H1 (cell line): ENCODE measurements around the gene TBC1D32. TPM values are rescaled to one million over a fixed set of nuclear protein-coding genes. Genes with fewer than 3 reads are reported as not detected.

Experiments used
- CTCF ChIA-PET: fragments of 300-600 bp; sonication (Branson Sonifier 250); formaldehyde crosslinking; loops from one replicate; lab custom pipeline; 2021; ENCODE audit not compliant: partially characterized antibody; lab: Charles Lee
- POLR2A ChIA-PET: fragments of 300-600 bp; sonication (Branson Sonifier 250); formaldehyde crosslinking; loops from one replicate; lab custom pipeline; 2021; ENCODE audit warnings: inconsistent platforms; ENCODE audit not compliant: partially characterized antibody; lab: Charles Lee
- DNase-seq, 2 experiments: peaks; one replicate each; pipeline versions ENCODE4 v3.0.0 to v3.0.0-alpha.2; 2010 to 2022; ENCODE audit warnings: low spot score in 2 of 2, low read depth in 1 of 2, mixed read lengths in 1 of 2
- FAIRE-seq: peaks from 2 replicates; lab custom pipeline; 2011; peaks lifted over from hg19 to GRCh38; lab: Jason Lieb, UNC
- H2AFZ ChIP-seq: 2 replicates; pipeline ENCODE4 v1.8.1; 2012; ENCODE audit warnings: low read length, inconsistent platforms
- H2AK5ac ChIP-seq: 2 replicates; pipeline ENCODE4 v1.6.1; 2013; ENCODE audit warnings: low read depth, low read length
- H2BK120ac ChIP-seq: replicated peaks from 2 replicates; pipeline ENCODE3; 2013; ENCODE audit warnings: low read depth, low read length, inconsistent platforms
- H2BK12ac ChIP-seq: 2 replicates; pipeline ENCODE4 v1.6.1; 2013; ENCODE audit warnings: low read depth, low read length
- H2BK15ac ChIP-seq: 2 replicates; pipeline ENCODE4 v1.6.1; 2013; ENCODE audit warnings: low read length
- H2BK20ac ChIP-seq: 2 replicates; pipeline ENCODE4 v1.6.1; 2013; ENCODE audit warnings: low read length
- H2BK5ac ChIP-seq: 2 replicates; pipeline ENCODE4 v1.6.1; 2013; ENCODE audit warnings: low read depth, low read length
- H3K14ac ChIP-seq: 2 replicates; pipeline ENCODE4 v1.6.1; 2013; ENCODE audit warnings: inconsistent platforms; ENCODE audit not compliant: insufficient read length
- H3K18ac ChIP-seq: 2 replicates; pipeline ENCODE4 v1.6.1; 2013; ENCODE audit warnings: low read length; ENCODE audit errors: extremely low read depth
- H3K23ac ChIP-seq: 2 replicates; pipeline ENCODE4 v1.6.1; 2013; ENCODE audit warnings: inconsistent platforms; ENCODE audit not compliant: insufficient read length
- H3K23me2 ChIP-seq: 2 replicates; pipeline ENCODE4 v1.6.1; 2013; ENCODE audit warnings: low read depth, low read length
- H3K27ac ChIP-seq: 2 replicates; pipeline ENCODE4 v1.6.1; 2011; ENCODE audit warnings: low read depth, low read length, inconsistent platforms
- H3K27me3 ChIP-seq, 4 experiments: replicated peaks in 1 of 4; 1 replicate in 1 of 4; 2 replicates in 3 of 4; pipeline versions ENCODE4 v1.6.1 to v1.8.1; 2011 to 2013; ENCODE audit warnings: low read length in 3 of 4, mild to moderate bottlenecking in 3 of 4, inconsistent platforms in 2 of 4, mixed read lengths in 2 of 4, moderate library complexity in 1 of 4; ENCODE audit not compliant: control insufficient read depth in 3 of 4, insufficient read depth in 3 of 4; ENCODE audit errors: extremely low read depth in 1 of 4
- H3K36me3 ChIP-seq, 4 experiments: 2 replicates each; pipeline versions ENCODE4 v1.6.1 to v1.8.1; 2011 to 2013; ENCODE audit warnings: mild to moderate bottlenecking in 4 of 4, low read length in 3 of 4, moderate library complexity in 2 of 4, control low read depth in 1 of 4, inconsistent platforms in 1 of 4; ENCODE audit not compliant: insufficient read depth in 4 of 4, control insufficient read depth in 2 of 4
- H3K4ac ChIP-seq: replicated peaks from 2 replicates; pipeline ENCODE3; 2013; ENCODE audit warnings: low read length, low read depth, mixed read lengths, inconsistent platforms; ENCODE audit not compliant: insufficient read length
- H3K4me1 ChIP-seq, 4 experiments: replicated peaks in 1 of 4; 1 replicate in 1 of 4; 2 replicates in 3 of 4; pipeline versions ENCODE4 v1.6.1 to v1.8.1; 2011 to 2013; ENCODE audit warnings: low read length in 3 of 4, inconsistent platforms in 2 of 4, mixed read lengths in 1 of 4; ENCODE audit not compliant: insufficient read depth in 4 of 4, control insufficient read depth in 3 of 4
- H3K4me2 ChIP-seq, 2 experiments: 2 replicates each; pipeline versions ENCODE4 v1.6.1 to v1.8.1; 2011 to 2013; ENCODE audit warnings: low read depth in 2 of 2, low read length in 2 of 2, control low read depth in 1 of 2, inconsistent platforms in 1 of 2, mild to moderate bottlenecking in 1 of 2; ENCODE audit not compliant: insufficient read depth in 1 of 2
- H3K4me3 ChIP-seq, 4 experiments: fragments of 200-600, 300-600 bp in 1 of 4; sonication (generic), shearing (Covaris generic), sonication (Bioruptor Twin) in 1 of 4; 2 replicates each; pipeline versions ENCODE4 v1.5.1 to v1.8.1; 2011 to 2016; ENCODE audit warnings: low read length in 4 of 4, low read depth in 3 of 4, control low read depth in 2 of 4, inconsistent platforms in 2 of 4, mild to moderate bottlenecking in 2 of 4, mixed read lengths in 1 of 4, moderate library complexity in 1 of 4; ENCODE audit not compliant: insufficient read depth in 2 of 4; ENCODE audit errors: extremely low read depth in 1 of 4
- H3K56ac ChIP-seq: replicated peaks from 2 replicates; pipeline ENCODE3; 2013; ENCODE audit warnings: low read depth, mild to moderate bottlenecking, mixed read lengths, low read length, inconsistent platforms; ENCODE audit not compliant: insufficient read length
- H3K79me1 ChIP-seq: 2 replicates; pipeline ENCODE4 v1.6.1; 2013; ENCODE audit warnings: low read depth, low read length, control low read depth
- H3K79me2 ChIP-seq, 2 experiments: 2 replicates each; pipeline versions ENCODE4 v1.6.1 to v1.8.1; 2012 to 2013; ENCODE audit warnings: low read length in 2 of 2, mild to moderate bottlenecking in 2 of 2, inconsistent platforms in 1 of 2; ENCODE audit not compliant: insufficient read depth in 2 of 2, control insufficient read depth in 1 of 2
- H3K9ac ChIP-seq, 4 experiments: replicated peaks in 1 of 4; 1 replicate in 1 of 4; 2 replicates in 3 of 4; pipeline versions ENCODE4 v1.6.1 to v1.8.1; 2011 to 2013; ENCODE audit warnings: low read depth in 3 of 4, low read length in 3 of 4, control low read depth in 2 of 4, mild to moderate bottlenecking in 2 of 4, moderate library complexity in 2 of 4, inconsistent platforms in 1 of 4; ENCODE audit errors: extremely low read depth in 1 of 4
- H3K9me3 ChIP-seq, 2 experiments: 2 replicates each; pipeline versions ENCODE4 v1.6.1 to v1.8.1; 2012 to 2013; ENCODE audit warnings: mild to moderate bottlenecking in 2 of 2, moderate library complexity in 2 of 2, control low read depth in 1 of 2, inconsistent platforms in 1 of 2, low read depth in 1 of 2, low read length in 1 of 2, mixed read lengths in 1 of 2; ENCODE audit not compliant: insufficient read depth in 2 of 2
- H4K20me1 ChIP-seq, 2 experiments: replicated peaks in 1 of 2; 2 replicates each; pipeline versions ENCODE3 to v1.8.1; 2011 to 2013; ENCODE audit warnings: inconsistent platforms in 2 of 2, low read length in 2 of 2, mild to moderate bottlenecking in 1 of 2; ENCODE audit not compliant: insufficient read depth in 2 of 2, control insufficient read depth in 1 of 2
- H4K5ac ChIP-seq: 2 replicates; pipeline ENCODE4 v1.6.1; 2013; ENCODE audit warnings: low read length, low read depth, mixed read lengths, inconsistent platforms; ENCODE audit not compliant: insufficient read length
- H4K8ac ChIP-seq: 2 replicates; pipeline ENCODE4 v1.8.0; 2013; ENCODE audit warnings: mild to moderate bottlenecking, moderate library complexity, low read length, inconsistent platforms; ENCODE audit not compliant: insufficient read depth; ENCODE audit errors: extremely low read depth
- H4K91ac ChIP-seq: replicated peaks from 2 replicates; pipeline ENCODE3; 2013; ENCODE audit warnings: low read length, mixed read lengths, inconsistent platforms; ENCODE audit not compliant: insufficient read length
- FOSL1 ChIP-seq: IDR thresholded peaks from 2 replicates; pipeline ENCODE4 v1.6.1; 2011; ENCODE audit warnings: mild to moderate bottlenecking, low read depth, low read length, moderate library complexity; ENCODE audit not compliant: insufficient read depth
- YY1 ChIP-seq: IDR thresholded peaks from 2 replicates; pipeline ENCODE4 v1.6.1; 2011; ENCODE audit warnings: low read depth, mild to moderate bottlenecking, low read length
- WGBS, 2 experiments: shearing (Covaris generic) in 1 of 2; methylation state at CpG; one replicate each; pipeline versions ENCODE4 v1.1.6 to v1.1.7; 2013 to 2015; ENCODE audit warnings: low lambda C conversion rate in 2 of 2, mixed read lengths in 2 of 2, inconsistent platforms in 1 of 2, low coverage in 1 of 2, missing lambda C conversion rate in 1 of 2; ENCODE audit not compliant: insufficient replicate concordance in 2 of 2, insufficient coverage in 1 of 2, insufficient read length in 1 of 2; ENCODE audit errors: extremely low coverage in 1 of 2, missing lambda C conversion rate in 1 of 2; 5-methylcytosine and 5-hydroxymethylcytosine counted together
- polyA plus RNA-seq, 7 experiments: library from polyadenylated mRNA; depleted of rRNA in 3 of 7; stranded (reverse) in 5 of 7; unstranded in 2 of 7; fragments of >200 nt in 5 of 7; fragments of 200-250 nt in 2 of 7; gene quantifications; 1 replicate in 5 of 7; 2 replicates in 1 of 7; 4 replicates in 1 of 7; pipeline versions ENCODE4 v1.2.1 to v1.2.3, GENCODE V29; 2011 to 2013; ENCODE audit warnings: missing spikeins in 2 of 7, mixed read lengths in 2 of 7
- total RNA-seq: library from RNA; stranded (reverse); fragmentation: NEBNext Ultra II Directional; extraction: Animal tissue kit (Norgen Biotek cat#: 25700); gene quantifications from 2 replicates; pipeline ENCODE4 v1.2.1, GENCODE V29; 2021

Gene TBC1D32
- total and polyA plus RNA-seq, 2 of the 8 experiments (the other 6 are each of a cell fraction or from before 2014, with no cell fraction given) = 5.3 to 7.1 TPM

DNA sequence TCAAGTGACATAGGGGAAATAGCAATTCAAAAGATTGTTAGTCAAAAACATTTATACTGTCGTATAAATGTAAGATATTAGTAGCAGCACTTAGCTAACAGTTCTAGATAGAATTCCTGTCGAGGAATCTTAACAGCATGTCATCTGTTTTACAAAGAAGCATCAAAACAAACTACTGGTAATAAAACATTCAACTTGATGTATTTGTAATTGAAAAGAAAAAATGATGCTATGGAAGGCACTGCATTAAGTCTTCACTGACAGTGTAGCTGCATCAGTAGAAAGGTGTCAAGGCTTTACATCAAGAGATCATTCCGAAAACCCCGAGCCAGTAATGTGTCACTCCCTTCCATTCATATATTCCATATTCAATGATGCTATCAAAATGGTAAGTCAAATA, 223.5 kb downstream of the TBC1D32 start:
- Histone ChIP-seq H3K27ac (no peak overlapping the region), H3K23ac (no peak overlapping the region), H2BK5ac (no peak overlapping the region), H3K4me3 (no peak overlapping the region), H2AK5ac (no peak overlapping the region), H3K56ac (no peak overlapping the region), H3K27me3 (no peaks in the 10 kb centered on the region), H3K9me3 (no peaks in the 10 kb centered on the region), H3K79me1 (no peaks in the 10 kb centered on the region), H3K9ac (no peak overlapping the region), H2AFZ (no peak overlapping the region), H3K18ac (no peak overlapping the region), H3K79me2 (no peaks in the 10 kb centered on the region), H4K8ac (no peak overlapping the region), H2BK15ac (no peak overlapping the region), H4K5ac (no peak overlapping the region), H2BK20ac (no peak overlapping the region), H3K4me2 (no peak overlapping the region), H4K91ac (no peak overlapping the region), H2BK12ac (no peak overlapping the region), H2BK120ac (no peak overlapping the region), H3K36me3 (no peaks in the 10 kb centered on the region), H4K20me1 (no peaks in the 10 kb centered on the region), H3K14ac (no peak overlapping the region), H3K4ac (no peak overlapping the region), H3K4me1 (no peaks in the 10 kb centered on the region; a peak in 2 of 7 replicates), H3K23me2 (no peaks in the 10 kb centered on the region)
- no peak for DNase-seq
- POLR2A ChIA-PET = no interaction called here
- WGBS, 2 experiments = 90% methylated on average over 4 of the region's 4 CpGs; no CpG with 5 or more reads in 1 of the 2 experiments
- CTCF ChIA-PET = no interaction called here
- FAIRE-seq = no peak
- TF ChIP-seq YY1 (no peak), FOSL1 (no peak)
